Large intestine (tissue), 3 donors: ENCODE measurements around the gene RAB6D. TPM values are rescaled to one million over a fixed set of nuclear protein-coding genes. Genes with fewer than 3 reads are reported as not detected.
"Not testable (repeated sequence)": the region's sequence is repeated elsewhere in the genome, so short reads cannot be mapped to it uniquely, and the experiment has no call there.

Experiments used
- DNase-seq, 2 donors: peaks; one replicate each; pipeline versions ENCODE4 v3.0.0 to v3.0.0-alpha.2; 2013
- H3K27ac ChIP-seq: one replicate; pipeline ENCODE4 v1.5.1; 2013; ENCODE audit warnings: low read length
- H3K27me3 ChIP-seq: 2 replicates; pipeline ENCODE4 v1.6.1; 2013; ENCODE audit warnings: low read length; ENCODE audit not compliant: control insufficient read depth, insufficient read depth
- H3K36me3 ChIP-seq: 2 replicates; pipeline ENCODE4 v1.6.1; 2013; ENCODE audit warnings: low read length; ENCODE audit not compliant: control insufficient read depth, insufficient read depth
- H3K4me1 ChIP-seq: one replicate; pipeline ENCODE4 v1.6.1; 2013; ENCODE audit warnings: low read length; ENCODE audit not compliant: control insufficient read depth, insufficient read depth
- H3K4me3 ChIP-seq: one replicate; pipeline ENCODE4 v1.5.1; 2013; ENCODE audit warnings: low read length
- H3K9me3 ChIP-seq: one replicate; pipeline ENCODE4 v1.6.1; 2013; ENCODE audit warnings: mild to moderate bottlenecking, low read depth, low read length, moderate library complexity; ENCODE audit not compliant: control insufficient read depth
- WGBS: methylation state at CpG from one replicate; pipeline ENCODE4 v1.1.5; 2013; ENCODE audit warnings: low lambda C conversion rate; ENCODE audit not compliant: insufficient coverage; 5-methylcytosine and 5-hydroxymethylcytosine counted together
- polyA plus RNA-seq: library from polyadenylated mRNA; unstranded; fragments of 120-200 nt; gene quantifications from one replicate; pipeline ENCODE4 v1.2.1, GENCODE V29; 2013

Gene RAB6D
- polyA plus RNA-seq, 1 donor = 0.46 TPM

GRCh38 chr2:131367352-131367751 lies 3.4 kb upstream of the RAB6D start:
- peaks cover 11% of the 10 kb centered on the region for H3K27me3 ChIP-seq
- WGBS = no CpG with 5 or more reads among the region's 7 CpGs
- no peak overlapping the region for H3K27ac ChIP-seq
- no peaks in the 10 kb centered on the region for H3K36me3 ChIP-seq
- H3K4me3 ChIP-seq = no peak overlapping the region
- no peaks in the 10 kb centered on the region for H3K4me1 ChIP-seq
- DNase-seq = no peak
- H3K9me3 ChIP-seq = peaks cover 28% of the 10 kb centered on the region

GRCh38 chr2:131366643-131367042 lies 2.7 kb upstream of the RAB6D start:
- Histone ChIP-seq H3K9me3 (peaks cover 28% of the 10 kb centered on the region), H3K4me3 (no peak overlapping the region), H3K27me3 (peaks cover 11% of the 10 kb centered on the region), H3K36me3 (no peaks in the 10 kb centered on the region), H3K4me1 (no peaks in the 10 kb centered on the region), H3K27ac (no peak overlapping the region)
- DNase-seq = no peak
- WGBS = no CpG with 5 or more reads among the region's 6 CpGs

DNA sequence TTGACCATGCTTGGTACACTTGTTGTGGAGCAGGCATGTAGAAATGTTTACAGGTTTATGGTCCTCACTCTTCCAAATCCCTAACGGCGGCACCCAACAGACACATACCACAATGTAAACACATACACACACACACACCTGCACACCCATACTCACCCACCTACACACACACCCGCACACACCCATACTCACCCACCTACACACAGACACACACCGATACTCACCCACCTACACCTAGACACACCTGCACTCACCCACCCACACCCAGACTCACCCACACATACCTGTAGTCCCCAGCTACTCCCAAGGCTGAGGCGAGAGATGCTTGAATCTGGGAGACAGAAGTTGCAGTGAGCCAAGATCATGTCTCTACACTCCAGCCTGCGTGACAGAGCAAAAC lies 1.5 kb upstream of the RAB6D start:
- no CpG with 5 or more reads among the region's 6 CpGs for WGBS
- Histone ChIP-seq H3K4me1 (no peaks in the 10 kb centered on the region), H3K9me3 (peaks cover 28% of the 10 kb centered on the region), H3K4me3 (no peak overlapping the region), H3K36me3 (no peaks in the 10 kb centered on the region), H3K27ac (no peak overlapping the region), H3K27me3 (peaks cover 11% of the 10 kb centered on the region)
- DNase-seq = no peak

DNA sequence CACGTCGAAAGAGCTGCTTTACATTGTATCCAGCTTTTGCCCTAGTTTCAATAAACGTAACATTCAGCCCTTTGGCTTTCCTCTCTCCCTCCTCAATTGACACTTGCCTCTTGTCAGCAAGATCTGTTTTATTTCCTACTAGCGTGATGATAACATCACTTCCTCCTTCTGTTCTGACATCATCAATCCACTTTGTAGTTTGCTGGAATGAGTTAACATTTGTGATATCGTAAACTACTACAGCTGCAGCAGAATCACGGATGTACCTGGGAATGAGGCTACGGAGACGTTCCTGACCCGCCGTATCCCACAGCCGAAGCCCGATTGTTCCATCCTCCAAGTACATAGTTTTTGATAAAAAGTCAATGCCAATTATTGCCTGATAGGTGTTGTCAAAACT lies 755 bp downstream of the RAB6D start:
- H3K27me3 ChIP-seq = peaks cover 11% of the 10 kb centered on the region

GRCh38 chr2:131361773-131362172 lies 2.2 kb downstream of the RAB6D start:
- 80% methylated on average over 1 of the region's 4 CpGs for WGBS
- H3K27ac ChIP-seq, H3K9me3 ChIP-seq, H3K36me3 ChIP-seq, H3K4me3 ChIP-seq, DNase-seq, H3K4me1 ChIP-seq: not testable (repeated sequence)
- peaks cover 11% of the 10 kb centered on the region for H3K27me3 ChIP-seq

More for the DNA sequence above, 755 bp downstream of the RAB6D start:
- not testable (repeated sequence) for H3K4me3 ChIP-seq, H3K27ac ChIP-seq, H3K4me1 ChIP-seq, H3K36me3 ChIP-seq
- WGBS = 0% methylated on average over 1 of the region's 12 CpGs
- peak in 1 of 2 donors; percentile 5 for DNase-seq
- H3K9me3 ChIP-seq = peaks cover 23% of the 10 kb centered on the region

DNA sequence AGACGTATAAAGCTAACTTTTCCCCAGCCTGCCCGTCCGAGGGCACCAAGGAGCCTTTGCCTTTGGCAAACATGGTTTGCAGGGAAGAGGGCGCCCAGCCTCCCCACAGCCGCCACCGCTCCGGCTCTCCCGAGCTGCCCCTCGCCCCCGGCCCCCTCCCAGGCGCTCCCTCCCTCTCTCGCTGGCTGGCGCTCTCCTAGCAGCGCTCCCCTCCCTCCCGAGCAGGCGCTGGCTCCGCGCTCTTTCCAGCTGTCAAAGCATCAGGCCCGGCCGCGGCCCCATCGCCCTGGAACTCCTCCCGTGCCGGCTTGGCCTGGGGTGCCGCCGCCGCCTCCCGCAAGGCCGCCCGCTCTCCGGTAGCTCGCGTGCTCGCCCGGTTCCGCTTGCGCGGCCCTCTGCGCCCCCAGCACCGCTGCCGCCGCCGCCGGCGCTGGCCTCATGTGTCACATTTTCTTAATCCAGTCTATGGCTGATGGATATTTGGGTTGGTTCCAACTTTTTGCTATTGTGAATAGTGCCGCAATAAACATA lies 10.7 kb downstream of the RAB6D start:
- not testable (repeated sequence) for H3K27ac ChIP-seq, H3K36me3 ChIP-seq, H3K27me3 ChIP-seq, H3K4me1 ChIP-seq, H3K4me3 ChIP-seq, DNase-seq, H3K9me3 ChIP-seq
- no CpG with 5 or more reads among the region's 46 CpGs for WGBS

DNA sequence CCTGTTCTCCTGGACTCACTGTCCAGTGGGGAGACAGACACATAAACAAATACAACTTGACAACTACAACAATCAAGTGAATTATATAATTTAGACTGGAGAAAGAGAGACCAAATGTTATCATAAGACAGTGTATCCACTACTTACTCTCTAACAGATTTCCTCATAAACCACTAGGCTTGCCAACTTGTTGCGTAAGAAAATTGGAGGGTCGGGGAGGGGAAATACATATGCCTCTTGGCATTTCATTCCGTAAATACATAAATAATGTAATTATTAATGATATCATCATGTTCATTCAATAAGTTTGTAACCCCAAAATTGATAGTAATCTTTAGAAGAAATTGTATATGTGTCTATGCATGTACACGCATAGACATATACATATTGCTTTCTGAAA lies 14.9 kb downstream of the RAB6D start:
- no CpG with 5 or more reads among the region's 4 CpGs for WGBS
- peaks cover 4% of the 10 kb centered on the region for H3K9me3 ChIP-seq

DNA sequence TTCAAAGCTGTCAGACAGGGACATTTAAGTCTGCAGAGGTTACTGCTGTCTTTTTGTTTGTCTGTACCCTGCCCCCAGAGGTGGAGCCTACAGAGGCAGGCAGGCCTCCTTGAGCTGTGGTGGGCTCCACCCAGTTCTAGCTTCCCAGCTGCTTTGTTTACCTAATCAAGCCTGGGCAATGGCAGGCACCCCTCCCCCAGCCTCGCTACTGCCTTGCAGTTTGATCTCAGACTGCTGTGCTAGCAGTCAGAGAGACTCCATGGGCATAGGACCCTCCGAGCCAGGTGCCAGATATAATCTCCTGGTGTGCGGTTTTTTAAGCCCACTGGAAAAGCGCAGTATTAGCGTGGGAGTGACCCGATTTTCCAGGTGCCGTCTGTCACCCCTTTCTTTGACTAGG lies 16.9 kb downstream of the RAB6D start:
- H3K4me1 ChIP-seq, H3K4me3 ChIP-seq, H3K27ac ChIP-seq, DNase-seq, H3K9me3 ChIP-seq, H3K27me3 ChIP-seq, H3K36me3 ChIP-seq: not testable (repeated sequence)
- WGBS = no CpG with 5 or more reads among the region's 7 CpGs

More for the DNA sequence above, 14.9 kb downstream of the RAB6D start:
- H3K4me1 ChIP-seq = no peaks in the 10 kb centered on the region
- H3K27ac ChIP-seq = no peak overlapping the region
- no peaks in the 10 kb centered on the region for H3K36me3 ChIP-seq
- H3K4me3 ChIP-seq = no peak overlapping the region
- DNase-seq = no peak
- no peaks in the 10 kb centered on the region for H3K27me3 ChIP-seq

- not testable (repeated sequence) for H3K27me3 ChIP-seq, H3K36me3 ChIP-seq, H3K9me3 ChIP-seq, DNase-seq, H3K27ac ChIP-seq, H3K4me1 ChIP-seq, H3K4me3 ChIP-seq
- no CpG with 5 or more reads among the region's 1 CpG for WGBS
Measured at GRCh38 chr2:131339307-131339706, 24.7 kb downstream of the RAB6D start.

- H3K9me3 ChIP-seq, H3K27ac ChIP-seq, H3K4me3 ChIP-seq, H3K4me1 ChIP-seq, H3K36me3 ChIP-seq: not testable (repeated sequence)
- WGBS = 33% methylated on average over 1 of the region's 6 CpGs
- H3K27me3 ChIP-seq = peaks cover 10% of the 10 kb centered on the region
- peak; percentile 11 to 12 for DNase-seq
Measured at GRCh38 chr2:131335319-131335718, 28.6 kb downstream of the RAB6D start.

DNA sequence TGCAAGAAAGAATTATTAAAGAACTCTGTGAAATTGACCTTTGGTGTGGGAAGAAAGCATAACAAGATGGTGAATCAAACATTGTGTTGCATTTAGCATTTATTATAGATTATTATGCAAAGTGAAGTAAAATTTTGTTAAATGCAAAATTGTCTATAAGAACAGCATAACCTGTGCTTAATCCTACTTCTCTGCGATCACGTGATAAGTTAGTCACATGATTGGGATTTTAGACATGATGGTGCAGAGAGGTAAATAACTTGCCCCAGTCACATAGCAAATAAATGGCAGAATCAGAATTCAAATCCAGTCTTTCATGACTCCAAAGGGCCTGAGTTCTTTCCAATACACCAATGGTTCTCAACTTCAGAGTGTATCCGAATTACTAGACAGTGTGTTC lies 31.3 kb downstream of the RAB6D start:
- DNase-seq, H3K4me3 ChIP-seq, H3K9me3 ChIP-seq, H3K27me3 ChIP-seq, H3K4me1 ChIP-seq, H3K36me3 ChIP-seq, H3K27ac ChIP-seq: not testable (repeated sequence)
- no CpG with 5 or more reads among the region's 3 CpGs for WGBS
